ENCODE measurements around the gene ATP11C. TPM values are rescaled to one million over a fixed set of nuclear protein-coding genes. Genes with fewer than 3 reads are reported as not detected.

ATP11C gene
- total and polyA plus RNA-seq, 9 of the 15 experiments (the other 6 are each of a cell fraction or from before 2014, with no cell fraction given), result 18.2 to 42.2 (median 29.4) TPM

- TF ChIP-seq ZSCAN32 (CRISPR knock-in tag; IDR thresholded peaks at IDR 0.05) (no peak), CBFB (CRISPR knock-in tag; IDR thresholded peaks at IDR 0.05) (no peak), SMARCE1 (IDR thresholded peaks at IDR 0.05) (no peak), RNF219 (CRISPR knock-in tag; IDR thresholded peaks at IDR 0.05) (no peak), RBFOX2 (IDR thresholded peaks at IDR 0.05; ENCODE audit: low read depth, low read length) (no peak), GTF2A2 (tag; IDR thresholded peaks at IDR 0.05) (no peak), ZFP91 (CRISPR knock-in tag; IDR thresholded peaks at IDR 0.05) (no peak), HNRNPUL1 (IDR thresholded peaks at IDR 0.05; ENCODE audit: low read length) (no peak), GABPB1 (CRISPR knock-in tag; IDR thresholded peaks at IDR 0.05) (no peak), TFAP4 (CRISPR knock-in tag; IDR thresholded peaks at IDR 0.05; ENCODE audit: borderline replicate concordance) (no peak), RBM17 (IDR thresholded peaks at IDR 0.05; ENCODE audit: borderline replicate concordance, low read depth, low read length) (no peak), SMAD1 (IDR thresholded peaks at IDR 0.05; ENCODE audit: low read depth, low read length, partially characterized antibody) (no peak), MXI1 (IDR thresholded peaks at IDR 0.05; ENCODE audit: low read depth, low read length) (no peak), IRF2 (CRISPR knock-in tag; IDR thresholded peaks at IDR 0.05) (no peak), HDAC1 (IDR thresholded peaks at IDR 0.05) (no peak), NR3C1 (CRISPR knock-in tag; IDR thresholded peaks at IDR 0.05) (no peak), MLX (CRISPR knock-in tag; conservative IDR thresholded peaks at IDR 0.05) (no peak)
- peaks cover 25% of the 10 kb centered on the region; the same call in 1 of the 3 replicates for H3K36me3 ChIP-seq (ENCODE audit: control insufficient read depth, insufficient read depth, low read length)
- no peak overlapping the region for H3K27ac ChIP-seq (ENCODE audit: extremely low read depth, low read depth, low read length)
- H3K27me3 ChIP-seq (ENCODE audit: control insufficient read depth in 2 of 2, insufficient read depth in 2 of 2, low read length in 2 of 2), result no peaks in the 10 kb centered on the region
- H4K20me1 ChIP-seq (replicated peaks; ENCODE audit: control insufficient read depth, insufficient read depth, low read length), result no peaks in the 10 kb centered on the region
- H3K4me2 ChIP-seq (ENCODE audit: insufficient read depth, low read length), result no peak overlapping the region
- ATAC-seq (no peak), DNase-seq (ENCODE audit: extremely low read depth in 1 of 4, low spot score in 3 of 4) (no peak), FAIRE-seq (no peak)
- H2AFZ ChIP-seq (ENCODE audit: low read depth, low read length), result no peak overlapping the region
- H3K9ac ChIP-seq (ENCODE audit: insufficient read depth in 1 of 2, low read depth in 2 of 2, low read length in 2 of 2), result no peak overlapping the region
- no peaks in the 10 kb centered on the region for H3K79me2 ChIP-seq (ENCODE audit: control insufficient read depth, insufficient read depth, low read length)
- CTCF ChIA-PET (ENCODE audit: low intra/inter-chr PET ratio), result no interaction called here
- no peaks in the 10 kb centered on the region for H3K9me3 ChIP-seq (replicated peaks; ENCODE audit: control insufficient read depth, insufficient read depth, low read depth, low read length)
- no peak overlapping the region for H3K4me3 ChIP-seq
- no TSS peak for BruUV-seq (replicated peaks)
- 81% methylated on average over 3 of the region's 6 CpGs for WGBS (ENCODE audit: insufficient coverage, low coverage, missing lambda C conversion rate)
- no peaks in the 10 kb centered on the region for H3K4me1 ChIP-seq (replicated peaks in 1 of 2; ENCODE audit: control insufficient read depth in 2 of 2, insufficient read depth in 2 of 2, low read length in 2 of 2)
- POLR2A ChIA-PET, result no interaction called here
- no peaks in the 10 kb centered on the region for H3K9me1 ChIP-seq (ENCODE audit: control insufficient read depth, insufficient read depth, low read length)
- in situ Hi-C loops (cut with MboI), result no loop called here
- intact Hi-C loops (cut with micrococcal nuclease), result no loop called here
Observed at GRCh38 chrX:139811942-139812629, 120.8 kb downstream of the ATP11C start.

Measured in K562 (cell line).